Measurements from ENCODE around the gene RAB11FIP3.
"Not testable (repeated sequence)": the region's sequence is repeated elsewhere in the genome, so short reads cannot be mapped to it uniquely, and the experiment has no call there.

GRCh38 chr16:378113-378820 lies 47.2 kb upstream of the RAB11FIP3 start:
- TF ChIP-seq, protein P1, sequence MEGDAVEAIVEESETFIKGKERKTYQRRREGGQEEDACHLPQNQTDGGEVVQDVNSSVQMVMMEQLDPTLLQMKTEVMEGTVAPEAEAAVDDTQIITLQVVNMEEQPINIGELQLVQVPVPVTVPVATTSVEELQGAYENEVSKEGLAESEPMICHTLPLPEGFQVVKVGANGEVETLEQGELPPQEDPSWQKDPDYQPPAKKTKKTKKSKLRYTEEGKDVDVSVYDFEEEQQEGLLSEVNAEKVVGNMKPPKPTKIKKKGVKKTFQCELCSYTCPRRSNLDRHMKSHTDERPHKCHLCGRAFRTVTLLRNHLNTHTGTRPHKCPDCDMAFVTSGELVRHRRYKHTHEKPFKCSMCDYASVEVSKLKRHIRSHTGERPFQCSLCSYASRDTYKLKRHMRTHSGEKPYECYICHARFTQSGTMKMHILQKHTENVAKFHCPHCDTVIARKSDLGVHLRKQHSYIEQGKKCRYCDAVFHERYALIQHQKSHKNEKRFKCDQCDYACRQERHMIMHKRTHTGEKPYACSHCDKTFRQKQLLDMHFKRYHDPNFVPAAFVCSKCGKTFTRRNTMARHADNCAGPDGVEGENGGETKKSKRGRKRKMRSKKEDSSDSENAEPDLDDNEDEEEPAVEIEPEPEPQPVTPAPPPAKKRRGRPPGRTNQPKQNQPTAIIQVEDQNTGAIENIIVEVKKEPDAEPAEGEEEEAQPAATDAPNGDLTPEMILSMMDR (IDR thresholded peaks at IDR 0.05) = not testable (repeated sequence)
- not testable (repeated sequence) for TF ChIP-seq POLR2A, POLR2AphosphoS5 (IDR thresholded peaks at IDR 0.05)

All from breast epithelium (tissue), 3 donors.